ENCODE measurements around the gene NCAN.
"Not testable (repeated sequence)": the region's sequence is repeated elsewhere in the genome, so short reads cannot be mapped to it uniquely, and the experiment has no call there.

The NCAN gene

DNA sequence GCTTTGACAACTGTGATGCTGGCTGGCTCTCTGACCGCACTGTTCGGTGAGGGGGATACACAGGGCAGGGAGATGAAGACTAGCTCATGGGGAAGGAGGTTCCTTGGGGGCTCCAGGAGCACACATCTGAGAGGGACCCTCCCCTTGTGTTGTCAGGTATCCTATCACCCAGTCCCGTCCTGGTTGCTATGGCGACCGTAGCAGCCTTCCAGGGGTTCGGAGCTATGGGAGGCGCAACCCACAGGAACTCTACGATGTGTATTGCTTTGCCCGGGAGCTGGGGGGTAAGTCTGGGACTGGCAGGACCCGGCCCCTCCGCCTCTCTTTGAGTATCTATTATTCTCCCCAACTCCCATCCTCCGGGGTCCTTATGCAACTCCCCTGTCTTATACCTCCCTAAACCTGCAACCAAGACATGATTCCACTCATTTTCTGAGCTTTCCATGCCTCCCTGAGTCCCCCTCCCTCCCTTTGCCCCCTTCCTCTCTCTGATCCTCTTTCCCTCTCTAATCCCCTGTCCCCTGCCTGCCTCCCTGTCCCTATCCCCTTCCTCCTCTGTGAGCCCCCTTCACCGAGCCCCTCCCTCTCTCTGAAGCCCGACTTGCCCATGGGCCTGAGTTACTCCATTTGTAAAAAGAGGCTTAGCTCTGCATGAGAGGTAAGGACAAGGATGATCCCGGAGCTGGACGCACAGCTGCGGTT lies 12.5 kb downstream of the NCAN start:
- DNase-seq, result no peak
- TF ChIP-seq GATA1 (IDR thresholded peaks at IDR 0.05; ENCODE audit: low read depth, low read length) (no peak), POLR2A (IDR thresholded peaks at IDR 0.05; ENCODE audit: low read length) (no peak)

GRCh38 chr19:19224852-19225494 lies 13.2 kb downstream of the NCAN start:
- TF ChIP-seq POLR2A (IDR thresholded peaks at IDR 0.05; ENCODE audit: low read length) (no peak), GATA1 (IDR thresholded peaks at IDR 0.05; ENCODE audit: low read depth, low read length) (no peak)
- peak; percentile 84 to 87 for DNase-seq

GRCh38 chr19:19226204-19226603 lies 14.4 kb downstream of the NCAN start:
- DNase-seq, result no peak
- TF ChIP-seq GATA1 (IDR thresholded peaks at IDR 0.05; ENCODE audit: low read depth, low read length) (no peak), POLR2A (IDR thresholded peaks at IDR 0.05; ENCODE audit: low read length) (no peak)

DNA sequence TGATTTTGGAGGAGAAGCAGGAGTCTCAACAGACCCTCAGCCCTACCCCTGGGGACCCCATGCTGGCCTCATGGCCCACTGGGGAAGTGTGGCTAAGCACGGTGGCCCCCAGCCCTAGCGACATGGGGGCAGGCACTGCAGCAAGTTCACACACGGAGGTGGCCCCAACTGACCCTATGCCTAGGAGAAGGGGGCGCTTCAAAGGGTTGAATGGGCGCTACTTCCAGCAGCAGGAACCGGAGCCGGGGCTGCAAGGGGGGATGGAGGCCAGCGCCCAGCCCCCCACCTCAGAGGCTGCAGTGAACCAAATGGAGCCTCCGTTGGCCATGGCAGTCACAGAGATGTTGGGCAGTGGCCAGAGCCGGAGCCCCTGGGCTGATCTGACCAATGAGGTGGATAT lies 14.9 kb downstream of the NCAN start:
- no peak for TF ChIP-seq GATA1 (IDR thresholded peaks at IDR 0.05; ENCODE audit: low read depth, low read length)
- TF ChIP-seq POLR2A (IDR thresholded peaks at IDR 0.05; ENCODE audit: low read length), result no peak
- DNase-seq, result no peak

- DNase-seq, result no peak
- TF ChIP-seq POLR2A (IDR thresholded peaks at IDR 0.05; ENCODE audit: low read length) (no peak), GATA1 (IDR thresholded peaks at IDR 0.05; ENCODE audit: low read depth, low read length) (no peak)
Observed at GRCh38 chr19:19227217-19227616, 15.5 kb downstream of the NCAN start.

DNA sequence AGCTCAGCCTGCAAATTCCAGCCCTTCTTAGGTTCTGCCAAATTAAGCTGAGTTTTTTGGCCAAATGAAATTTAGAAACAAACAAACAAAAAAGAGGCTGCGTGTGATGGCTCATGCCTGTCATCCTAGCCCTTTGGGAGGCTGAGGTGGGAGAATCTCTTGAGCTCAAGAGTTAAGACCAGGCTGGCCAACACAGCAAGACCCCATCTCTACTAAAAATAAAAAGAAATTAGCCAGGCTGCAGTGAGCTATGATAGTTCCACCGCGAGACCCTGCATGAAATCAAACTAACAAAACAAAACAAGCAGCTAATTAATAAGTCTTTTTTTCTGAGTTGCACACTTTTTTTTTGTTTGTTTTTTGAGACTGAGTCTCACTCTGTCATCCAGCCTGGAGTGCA lies 17.9 kb downstream of the NCAN start:
- TF ChIP-seq POLR2A (IDR thresholded peaks at IDR 0.05; ENCODE audit: low read length), result no peak
- TF ChIP-seq GATA1 (IDR thresholded peaks at IDR 0.05; ENCODE audit: low read depth, low read length), result no peak
- no peak for DNase-seq

DNA sequence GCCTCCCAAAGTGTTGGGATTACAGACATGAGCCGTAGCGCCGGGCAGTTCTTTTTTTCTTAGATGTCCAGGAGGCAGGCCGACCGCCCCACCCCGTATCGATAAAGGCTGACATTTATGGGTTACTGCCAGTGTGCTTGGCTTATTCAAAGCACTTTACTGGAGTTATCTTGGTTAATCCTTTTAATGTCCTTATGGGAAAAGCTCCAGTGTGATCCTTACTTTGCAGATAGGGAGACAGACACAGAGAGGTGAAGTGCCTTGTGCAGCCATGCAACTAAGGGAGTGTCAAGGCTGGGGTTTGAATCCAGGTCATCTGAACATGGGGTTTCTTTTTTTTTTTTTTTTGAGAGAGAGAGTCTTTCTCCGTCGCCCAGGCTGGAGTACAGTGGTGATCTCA lies 19.2 kb downstream of the NCAN start:
- no peak for TF ChIP-seq GATA1 (IDR thresholded peaks at IDR 0.05; ENCODE audit: low read depth, low read length)
- no peak for TF ChIP-seq POLR2A (IDR thresholded peaks at IDR 0.05; ENCODE audit: low read length)
- DNase-seq, result no peak

- TF ChIP-seq POLR2A (IDR thresholded peaks at IDR 0.05; ENCODE audit: low read length) (no peak), GATA1 (IDR thresholded peaks at IDR 0.05; ENCODE audit: low read depth, low read length) (no peak)
- DNase-seq, result no peak
Observed at GRCh38 chr19:19232261-19232721, 20.5 kb downstream of the NCAN start.

DNA sequence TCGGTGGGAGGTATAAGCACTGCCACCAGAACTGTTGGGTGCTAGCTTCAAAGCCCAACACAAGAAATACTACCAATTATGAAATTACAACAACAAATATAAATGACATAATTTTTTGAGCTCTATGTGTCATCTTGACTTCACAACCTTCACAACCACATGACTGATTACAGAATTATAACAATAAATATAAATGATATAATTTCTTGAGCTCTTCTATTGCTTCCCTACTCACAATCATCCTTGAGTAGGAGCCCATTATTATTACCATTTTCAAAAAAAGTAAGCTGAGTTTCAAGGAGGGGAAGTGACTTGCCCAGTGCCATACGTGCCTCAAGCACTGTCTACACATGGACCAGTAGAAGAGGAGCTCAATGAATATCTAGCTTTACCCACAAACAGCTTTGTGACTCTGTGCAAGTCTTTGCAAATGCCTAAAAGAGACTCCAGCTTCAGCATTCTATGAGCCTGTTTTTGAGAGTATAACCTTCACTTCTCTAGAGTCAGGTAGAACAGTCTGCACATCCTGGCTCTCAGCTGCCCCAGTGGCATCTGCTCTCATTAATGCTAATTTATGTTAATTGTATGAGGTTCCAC lies 22.6 kb downstream of the NCAN start:
- no peak for TF ChIP-seq POLR2A (IDR thresholded peaks at IDR 0.05; ENCODE audit: low read length)
- no peak for TF ChIP-seq GATA1 (IDR thresholded peaks at IDR 0.05; ENCODE audit: low read depth, low read length)
- DNase-seq, result no peak

DNA sequence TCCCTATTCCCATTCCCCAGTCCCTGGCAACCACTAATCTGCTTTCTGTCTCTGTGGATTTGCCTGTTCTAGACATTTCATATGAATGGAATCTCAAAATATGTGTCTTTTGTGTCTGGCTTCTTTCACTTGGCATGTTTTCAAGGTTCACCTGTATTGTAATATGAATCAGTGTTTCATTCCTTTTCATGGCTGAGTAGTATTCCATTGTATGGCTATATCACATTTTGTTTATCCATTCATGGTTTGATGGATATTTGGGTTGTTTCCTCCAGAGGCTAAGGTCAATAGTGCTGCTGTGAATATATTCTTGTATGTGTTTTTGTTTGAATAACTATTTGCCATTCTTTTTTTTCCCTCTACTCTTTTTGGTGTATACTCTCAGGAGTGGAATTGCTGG lies 24.4 kb downstream of the NCAN start:
- no peak for DNase-seq
- TF ChIP-seq GATA1 (IDR thresholded peaks at IDR 0.05; ENCODE audit: low read depth, low read length) (no peak), POLR2A (IDR thresholded peaks at IDR 0.05; ENCODE audit: low read length) (no peak)

DNA sequence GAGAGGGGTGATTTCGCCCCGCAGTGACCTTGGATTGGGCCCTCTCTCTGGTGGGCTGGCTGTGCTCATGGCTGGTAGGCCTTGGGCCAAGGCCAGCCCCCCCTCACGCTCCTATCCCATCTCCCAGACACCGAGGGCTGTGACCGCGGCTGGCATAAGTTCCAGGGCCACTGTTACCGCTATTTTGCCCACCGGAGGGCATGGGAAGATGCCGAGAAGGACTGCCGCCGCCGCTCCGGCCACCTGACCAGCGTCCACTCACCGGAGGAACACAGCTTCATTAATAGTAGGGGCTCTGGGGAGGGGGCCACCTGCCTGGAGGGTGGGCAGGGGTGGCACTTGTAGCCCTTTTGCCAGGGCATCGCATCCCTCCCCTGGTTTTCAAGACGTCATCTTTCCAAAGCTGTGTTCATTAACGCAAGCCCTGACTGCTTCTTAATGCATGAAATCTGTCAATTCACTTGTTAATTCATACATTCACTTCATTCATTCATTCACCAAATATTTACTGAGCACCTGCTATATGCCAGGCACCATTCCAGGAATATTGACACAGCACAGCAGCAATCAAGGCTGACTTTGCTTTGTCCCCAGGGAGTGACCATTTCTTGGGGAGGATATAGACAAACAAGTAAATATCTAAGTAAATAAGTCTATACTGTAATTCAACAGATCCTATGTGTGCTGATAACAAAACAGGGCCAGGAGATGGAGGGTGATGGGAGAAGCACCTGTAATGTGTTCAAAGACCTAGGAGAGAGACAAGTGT lies 26.6 kb downstream of the NCAN start:
- TF ChIP-seq POLR2A (IDR thresholded peaks at IDR 0.05; ENCODE audit: low read length), result no peak
- TF ChIP-seq GATA1 (IDR thresholded peaks at IDR 0.05; ENCODE audit: low read depth, low read length), result no peak

GRCh38 chr19:19239675-19240074 lies 27.9 kb downstream of the NCAN start:
- DNase-seq, result no peak
- no peak for TF ChIP-seq POLR2A (IDR thresholded peaks at IDR 0.05; ENCODE audit: low read length)
- TF ChIP-seq GATA1 (IDR thresholded peaks at IDR 0.05; ENCODE audit: low read depth, low read length), result no peak

More for the DNA sequence above, 26.6 kb downstream of the NCAN start:
- DNase-seq, result no peak

DNA sequence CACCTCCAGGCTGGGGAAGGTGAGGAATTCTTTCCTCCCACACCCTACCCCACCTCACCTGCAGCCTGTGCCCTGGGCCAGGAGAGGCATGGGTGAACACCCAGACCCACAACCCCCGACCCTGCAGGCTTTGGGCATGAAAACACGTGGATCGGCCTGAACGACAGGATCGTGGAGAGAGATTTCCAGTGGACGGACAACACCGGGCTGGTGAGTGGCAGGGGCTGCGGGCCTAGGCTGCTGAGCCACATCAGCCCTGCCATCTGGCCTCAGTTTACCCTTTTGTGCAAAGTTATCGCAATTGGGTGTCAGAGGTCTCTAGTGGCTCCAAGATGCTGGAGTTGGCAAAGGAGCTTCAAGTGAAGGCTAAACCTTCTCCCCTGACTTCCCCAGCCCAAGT lies 28.7 kb downstream of the NCAN start:
- TF ChIP-seq GATA1 (IDR thresholded peaks at IDR 0.05; ENCODE audit: low read depth, low read length) (no peak), POLR2A (IDR thresholded peaks at IDR 0.05; ENCODE audit: low read length) (no peak)
- no peak for DNase-seq

- DNase-seq, result no peak
- no peak for TF ChIP-seq GATA1 (IDR thresholded peaks at IDR 0.05; ENCODE audit: low read depth, low read length)
- no peak for TF ChIP-seq POLR2A (IDR thresholded peaks at IDR 0.05; ENCODE audit: low read length)
Observed at GRCh38 chr19:19250196-19250801, 38.5 kb downstream of the NCAN start.

DNA sequence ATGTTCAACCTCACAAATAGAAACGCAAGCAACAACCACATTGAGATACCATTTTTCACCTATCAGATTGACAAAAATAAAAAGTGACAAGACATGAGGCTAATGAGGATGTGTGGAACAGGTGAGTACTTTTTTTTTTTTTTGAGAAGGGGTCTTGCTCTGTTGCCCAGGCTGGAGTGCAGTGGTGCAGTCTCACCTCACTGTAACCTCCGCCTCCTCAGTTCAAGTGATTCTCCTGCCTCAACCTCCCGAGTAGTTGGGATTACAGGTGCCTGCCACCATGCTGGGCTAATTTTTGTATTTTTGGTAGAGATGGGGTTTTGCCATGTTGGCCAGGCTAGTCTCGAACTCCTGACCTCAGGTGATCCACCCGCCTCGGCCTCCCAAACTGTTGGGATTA lies 41.7 kb downstream of the NCAN start:
- DNase-seq, result not testable (repeated sequence)

All from erythroblast (primary cell).